ENCODE data around the gene OR9A2.

OR9A2 gene

GRCh38 chr7:143027032-143027431 is at the start of gene OR9A2:
Gene OR9A2 (minus strand): TSS chr7:143027132. CDS start chr7:143027132, 0 bp downstream.
- DNase-seq = no peak

GRCh38 chr7:143074141-143074540 is 47.2 kb upstream of the OR9A2 start:
- DNase-seq = no peak

- DNase-seq = no peak
Observed at GRCh38 chr7:143073556-143073955, 46.6 kb upstream of the OR9A2 start.

- no peak for DNase-seq
Observed at GRCh38 chr7:143069912-143070500, 43.1 kb upstream of the OR9A2 start.

- no peak for DNase-seq
Observed at GRCh38 chr7:143068446-143068845, 41.5 kb upstream of the OR9A2 start.

GRCh38 chr7:143063741-143064140 is 36.8 kb upstream of the OR9A2 start:
- no peak for DNase-seq

GRCh38 chr7:143055754-143056153 is 28.8 kb upstream of the OR9A2 start:
- DNase-seq = no peak

- no peak for DNase-seq
Observed at GRCh38 chr7:143054621-143055020, 27.7 kb upstream of the OR9A2 start.

GRCh38 chr7:143052041-143052440 is 25.1 kb upstream of the OR9A2 start, which contains the start of gene OR6V1:
Gene OR6V1 (plus strand): TSS chr7:143052341. CDS start chr7:143052341, 0 bp downstream.
- no peak for DNase-seq

- DNase-seq = no peak
Observed at GRCh38 chr7:143050931-143051330, 24.0 kb upstream of the OR9A2 start.

GRCh38 chr7:143049362-143049761 is 22.4 kb upstream of the OR9A2 start:
- no peak for DNase-seq

- DNase-seq = no peak
Observed at GRCh38 chr7:143048827-143049226, 21.9 kb upstream of the OR9A2 start.

GRCh38 chr7:143047326-143047725 is 20.4 kb upstream of the OR9A2 start:
- DNase-seq = no peak

- no peak for DNase-seq
Observed at GRCh38 chr7:143046426-143046851, 19.5 kb upstream of the OR9A2 start.

GRCh38 chr7:143043391-143043790 is 16.5 kb upstream of the OR9A2 start:
- no peak for DNase-seq

GRCh38 chr7:143042790-143043271 is 15.9 kb upstream of the OR9A2 start:
- DNase-seq = no peak

- no peak for DNase-seq
Observed at GRCh38 chr7:143042159-143042789, 15.3 kb upstream of the OR9A2 start.

GRCh38 chr7:143041346-143041745 is 14.4 kb upstream of the OR9A2 start:
- no peak for DNase-seq

- no peak for DNase-seq
Observed at GRCh38 chr7:143040209-143040715, 13.3 kb upstream of the OR9A2 start.

- no peak for DNase-seq
Observed at GRCh38 chr7:143038635-143039034, 11.7 kb upstream of the OR9A2 start.

GRCh38 chr7:143027683-143028082 is 751 bp upstream of the OR9A2 start:
- no peak for DNase-seq

GRCh38 chr7:143025371-143025770 is 1.6 kb downstream of the OR9A2 start:
- DNase-seq = no peak

- DNase-seq = no peak
Observed at GRCh38 chr7:143023047-143023446, 3.9 kb downstream of the OR9A2 start.

GRCh38 chr7:143018931-143019330 is 8.0 kb downstream of the OR9A2 start:
- DNase-seq = no peak
